A673 (cell line): ENCODE measurements around the gene HOXC5. TPM values are rescaled to one million over a fixed set of nuclear protein-coding genes. Genes with fewer than 3 reads are reported as not detected.

Experiments
- BruUV-seq: library from RNA; stranded (reverse); fragments of 400-500 nt; replicated peaks from 2 replicates; lab custom pipeline; 2021; lab: Mats Ljungman, UMichigan
- CTCF ChIA-PET: fragments of 300-600 bp; sonication (Branson Sonifier 250); formaldehyde crosslinking; loops from one replicate; lab custom pipeline; 2022; ENCODE audit warnings: antibody characterized with exemption; lab: Charles Lee
- POLR2A ChIA-PET: fragments of 300-600 bp; sonication (Branson Sonifier 250); formaldehyde crosslinking; loops from one replicate; lab custom pipeline; 2022; ENCODE audit warnings: antibody characterized with exemption; ENCODE audit not compliant: low non-redundant PET; lab: Charles Lee
- DNase-seq: peaks from one replicate; pipeline ENCODE4 v3.0.0-alpha.2; 2015; ENCODE audit warnings: low spot score
- H3K27ac ChIP-seq: fragments of 200-600 bp; sonication (generic); 2 replicates; pipeline ENCODE4 v1.5.1; 2016; ENCODE audit warnings: mixed run types, low read depth, mild to moderate bottlenecking, mixed read lengths, antibody characterized with exemption, low read length; ENCODE audit not compliant: poor library complexity, severe bottlenecking
- H3K27me3 ChIP-seq: fragments of 200-600 bp; sonication (generic); replicated peaks from 2 replicates; pipeline ENCODE4 v1.6.1; 2017; ENCODE audit warnings: mixed run types, low read depth, mild to moderate bottlenecking, mixed read lengths, antibody characterized with exemption, low read length; ENCODE audit not compliant: insufficient read depth, poor library complexity
- H3K36me3 ChIP-seq: fragments of 200-600 bp; sonication (generic); 2 replicates; pipeline ENCODE4 v1.6.1; 2016; ENCODE audit warnings: mixed run types, mild to moderate bottlenecking, mixed read lengths, antibody characterized with exemption, low read length; ENCODE audit not compliant: insufficient read depth, poor library complexity, severe bottlenecking
- H3K4me1 ChIP-seq: fragments of 200-600 bp; sonication (generic); 2 replicates; pipeline ENCODE4 v1.6.1; 2017; ENCODE audit warnings: mixed run types, mild to moderate bottlenecking, mixed read lengths, antibody characterized with exemption, low read length; ENCODE audit not compliant: insufficient read depth, poor library complexity, severe bottlenecking
- H3K4me3 ChIP-seq: fragments of 200-600 bp; sonication (generic); 2 replicates; pipeline ENCODE4 v1.5.1; 2016; ENCODE audit warnings: low read depth, mixed run types, mild to moderate bottlenecking, mixed read lengths, low read length; ENCODE audit not compliant: poor library complexity, severe bottlenecking
- H3K9me3 ChIP-seq: fragments of 200-600 bp; sonication (generic); 2 replicates; pipeline ENCODE4 v1.6.1; 2016; ENCODE audit warnings: mixed run types, low read depth, mild to moderate bottlenecking, mixed read lengths, antibody characterized with exemption, low read length; ENCODE audit not compliant: poor library complexity, severe bottlenecking
- EZH2 ChIP-seq: fragments of 200-600 bp; sonication (generic); IDR thresholded peaks from 2 replicates; pipeline ENCODE4 v1.6.1; 2017; ENCODE audit warnings: borderline replicate concordance, low read depth, mild to moderate bottlenecking, mixed read lengths, antibody characterized with exemption, low read length; ENCODE audit not compliant: poor library complexity, severe bottlenecking
- intact Hi-C: fragments of 100-400 bp; cut with micrococcal nuclease; formaldehyde crosslinking; loops from one replicate; pipeline ENCODE4 v1.10.0; 2022; ENCODE audit not compliant: unreplicated experiment
- total RNA-seq: library from RNA; stranded (reverse); gene quantifications from 2 replicates; pipeline ENCODE4 v1.2.3, GENCODE V29; 2021
- TF ChIP-seq, protein P1 (sequence below): fragments of 300-800, 200-600 bp; sonication (generic); conservative IDR thresholded peaks from 2 replicates; pipeline ENCODE4 v1.5.1; 2017; ENCODE audit warnings: low read depth, mild to moderate bottlenecking, antibody characterized with exemption, low read length, moderate library complexity, mixed read lengths

HOXC5 gene
- total RNA-seq, 1 experiment from 2014 or later = 1.9 TPM

DNA sequence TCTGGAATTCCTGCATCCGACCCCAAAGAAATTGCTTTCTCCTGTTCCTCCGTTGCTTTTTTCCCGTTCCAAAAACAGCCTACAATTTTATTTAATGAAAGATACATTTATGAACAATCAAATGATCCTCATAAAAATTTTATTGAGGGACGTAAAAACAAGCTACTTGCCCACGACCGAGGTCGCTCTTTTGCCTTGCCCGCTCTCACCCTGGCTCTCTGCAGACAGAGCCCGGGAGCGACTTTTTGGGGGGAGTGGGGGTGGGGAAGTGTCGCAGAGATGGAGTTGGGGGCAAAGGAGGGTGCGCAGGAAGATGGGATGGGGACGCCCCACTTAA, 34.0 kb upstream of the HOXC5 start:
- intact Hi-C loops = no loop called here
- H3K4me1 ChIP-seq = peaks cover 70% of the 10 kb centered on the region
- TF ChIP-seq EZH2 = no peak
- TF ChIP-seq, protein P1, sequence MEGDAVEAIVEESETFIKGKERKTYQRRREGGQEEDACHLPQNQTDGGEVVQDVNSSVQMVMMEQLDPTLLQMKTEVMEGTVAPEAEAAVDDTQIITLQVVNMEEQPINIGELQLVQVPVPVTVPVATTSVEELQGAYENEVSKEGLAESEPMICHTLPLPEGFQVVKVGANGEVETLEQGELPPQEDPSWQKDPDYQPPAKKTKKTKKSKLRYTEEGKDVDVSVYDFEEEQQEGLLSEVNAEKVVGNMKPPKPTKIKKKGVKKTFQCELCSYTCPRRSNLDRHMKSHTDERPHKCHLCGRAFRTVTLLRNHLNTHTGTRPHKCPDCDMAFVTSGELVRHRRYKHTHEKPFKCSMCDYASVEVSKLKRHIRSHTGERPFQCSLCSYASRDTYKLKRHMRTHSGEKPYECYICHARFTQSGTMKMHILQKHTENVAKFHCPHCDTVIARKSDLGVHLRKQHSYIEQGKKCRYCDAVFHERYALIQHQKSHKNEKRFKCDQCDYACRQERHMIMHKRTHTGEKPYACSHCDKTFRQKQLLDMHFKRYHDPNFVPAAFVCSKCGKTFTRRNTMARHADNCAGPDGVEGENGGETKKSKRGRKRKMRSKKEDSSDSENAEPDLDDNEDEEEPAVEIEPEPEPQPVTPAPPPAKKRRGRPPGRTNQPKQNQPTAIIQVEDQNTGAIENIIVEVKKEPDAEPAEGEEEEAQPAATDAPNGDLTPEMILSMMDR = peak; percentile 28; the same call in 1 of the 2 replicates
- ChIA-PET CTCF (interaction anchor here (0.5 to 1.8 kb wide), 2 partner anchors 10 to 702 kb away, joined by 3 to 19 read pairs; partner anchors contain the start of gene HOXC8), POLR2A (interaction anchor here (1.1 kb wide), 1 partner anchor 11 kb away, joined by 5 read pairs; no protein-coding TSS in a partner anchor)
- TSS peak; percentile 20 for BruUV-seq
- H3K9me3 ChIP-seq = no peaks in the 10 kb centered on the region
- DNase-seq = no peak
- H3K27ac ChIP-seq = peak overlapping the region; percentile 98
- H3K4me3 ChIP-seq = peak overlapping the region; percentile 70
- peaks cover 9% of the 10 kb centered on the region for H3K36me3 ChIP-seq
- no peaks in the 10 kb centered on the region for H3K27me3 ChIP-seq

DNA sequence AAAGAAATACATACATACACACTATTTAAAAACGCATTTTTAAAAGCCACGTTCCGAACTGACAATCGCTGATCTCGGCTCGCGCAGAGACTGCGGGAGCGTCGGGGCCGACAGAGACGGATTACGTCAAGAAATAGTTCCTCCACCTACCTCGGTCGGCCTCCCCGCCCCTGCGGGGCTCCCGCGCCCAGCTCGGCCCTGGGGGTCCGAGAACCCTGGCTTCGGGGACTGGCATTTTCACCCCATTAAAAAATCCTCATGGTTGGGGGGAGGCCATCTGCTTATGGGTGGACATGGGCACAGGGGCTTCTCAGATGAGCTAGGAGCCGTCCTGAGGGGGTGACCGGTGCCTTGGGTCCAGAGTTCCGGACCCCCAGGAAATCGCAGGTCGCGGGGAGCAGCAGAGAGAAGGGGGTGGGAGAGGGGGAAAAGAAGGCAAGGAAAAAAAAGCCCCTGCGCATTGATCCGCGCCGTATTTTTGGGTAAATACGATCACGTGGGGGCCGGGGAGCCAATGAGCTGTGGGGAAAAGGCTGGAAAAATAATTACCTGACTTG, 33.2 kb upstream of the HOXC5 start:
- Histone ChIP-seq H3K27me3 (no peaks in the 10 kb centered on the region), H3K9me3 (no peaks in the 10 kb centered on the region), H3K4me3 (peak overlapping the region; percentile 70), H3K4me1 (peaks cover 66% of the 10 kb centered on the region), H3K36me3 (peaks cover 9% of the 10 kb centered on the region), H3K27ac (peak overlapping the region; percentile 97)
- no TSS peak for BruUV-seq
- TF ChIP-seq, protein P1 = no peak
- no peak for TF ChIP-seq EZH2
- CTCF ChIA-PET = interaction anchor here (0.5 to 0.9 kb wide), 3 partner anchors 9 to 701 kb away, joined by 3 to 13 read pairs (median 3); partner anchors contain the start of genes HOXC10 and HOXC8
- intact Hi-C loops = no loop called here
- POLR2A ChIA-PET = interaction anchor here (0.5 to 1.1 kb wide), 2 partner anchors 12 to 26 kb away, joined by 3 to 5 read pairs; no protein-coding TSS in a partner anchor
- DNase-seq = peak; percentile 94

DNA sequence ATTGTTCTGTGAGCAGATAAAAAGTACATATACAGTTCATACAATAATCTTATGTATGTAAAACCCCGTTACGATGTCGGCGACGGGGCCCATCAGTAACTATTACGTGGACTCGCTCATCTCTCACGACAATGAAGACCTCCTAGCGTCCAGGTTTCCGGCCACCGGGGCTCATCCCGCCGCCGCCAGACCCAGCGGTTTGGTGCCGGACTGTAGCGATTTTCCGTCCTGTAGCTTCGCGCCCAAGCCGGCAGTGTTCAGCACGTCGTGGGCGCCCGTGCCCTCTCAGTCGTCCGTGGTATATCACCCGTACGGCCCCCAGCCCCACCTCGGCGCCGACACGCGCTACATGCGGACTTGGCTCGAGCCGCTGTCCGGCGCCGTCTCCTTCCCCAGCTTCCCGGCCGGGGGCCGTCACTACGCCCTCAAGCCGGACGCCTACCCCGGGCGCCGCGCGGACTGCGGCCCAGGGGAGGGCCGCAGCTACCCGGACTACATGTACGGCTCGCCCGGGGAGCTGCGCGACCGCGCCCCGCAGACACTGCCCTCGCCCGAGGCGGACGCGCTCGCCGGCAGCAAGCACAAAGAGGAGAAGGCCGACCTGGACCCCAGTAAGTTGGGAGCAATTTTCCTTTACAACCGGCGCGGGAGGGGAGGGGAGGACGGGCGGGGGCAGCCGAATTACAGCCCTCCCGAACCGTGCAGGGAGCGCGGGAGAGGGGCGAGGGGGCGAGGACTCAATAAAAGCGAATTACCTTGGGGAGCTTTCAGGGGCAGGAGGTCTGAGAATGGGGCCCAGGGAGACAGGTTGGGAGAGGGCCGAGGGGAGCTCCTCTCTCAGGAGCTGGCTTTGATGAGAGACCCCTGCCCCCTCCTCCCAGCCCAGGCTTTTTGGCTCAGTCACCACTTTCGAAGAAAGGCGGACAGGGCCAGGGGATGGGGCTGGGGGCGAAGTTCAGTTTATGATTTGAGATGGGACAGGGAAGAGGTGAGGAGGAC, 32.4 kb upstream of the HOXC5 start, which contains the start of gene HOXC9:
Gene HOXC9 (plus strand): TSS at position 46 of the 999 bp plus-strand sequence. CDS start 28 bp downstream, at position 74.
- H3K4me3 ChIP-seq = peak within 1 kb of the TSS; percentile 70
- ChIA-PET POLR2A (interaction anchor here (0.5 to 1.1 kb wide), 2 partner anchors 12 to 26 kb away, joined by 3 to 5 read pairs; no protein-coding TSS in a partner anchor), CTCF (interaction anchor here (0.5 to 0.9 kb wide), 3 partner anchors 8 to 210 kb away, joined by 3 to 13 read pairs (median 6); partner anchors contain the start of genes HOXC10 and HOXC8)
- H3K27me3 ChIP-seq = no peaks in the 10 kb centered on the region
- peaks cover 9% of the 10 kb centered on the region for H3K36me3 ChIP-seq
- no TSS peak for BruUV-seq
- peak within 1 kb of the TSS; percentile 98 for H3K27ac ChIP-seq
- intact Hi-C loops = no loop called here
- no peaks in the 10 kb centered on the region for H3K9me3 ChIP-seq
- TF ChIP-seq, protein P1 = no peak
- TF ChIP-seq EZH2 = no peak
- peaks cover 63% of the 10 kb centered on the region for H3K4me1 ChIP-seq
- DNase-seq = no peak
